GM10847 (cell line): ENCODE data around the gene RBM25.
A peak's percentile ranks its signal among the peaks of the same experiment; 100 is the strongest.

Experiments
- POLR2A ChIP-seq: IDR thresholded peaks from 2 replicates; pipeline ENCODE4 v1.6.1; 2011; ENCODE audit not compliant: insufficient read length; ENCODE audit errors: extremely low read depth

RBM25 gene

GRCh38 chr14:73100334-73100733 is 42.0 kb downstream of the RBM25 start:
- no peak for TF ChIP-seq POLR2A

GRCh38 chr14:73102806-73103497 is 44.6 kb downstream of the RBM25 start:
- TF ChIP-seq POLR2A, result no peak

GRCh38 chr14:73105050-73105449 is 46.7 kb downstream of the RBM25 start:
- no peak for TF ChIP-seq POLR2A

- TF ChIP-seq POLR2A, result no peak
Observed at GRCh38 chr14:73105727-73106126, 47.4 kb downstream of the RBM25 start.

GRCh38 chr14:73116079-73116665 is 57.8 kb downstream of the RBM25 start:
- TF ChIP-seq POLR2A, result no peak

- no peak for TF ChIP-seq POLR2A
Observed at GRCh38 chr14:73124180-73124894, 66.0 kb downstream of the RBM25 start.

- TF ChIP-seq POLR2A, result no peak
Observed at GRCh38 chr14:73125169-73125588, 66.8 kb downstream of the RBM25 start.

GRCh38 chr14:73125746-73126145 is 67.4 kb downstream of the RBM25 start:
- no peak for TF ChIP-seq POLR2A

- no peak for TF ChIP-seq POLR2A
Observed at GRCh38 chr14:73133795-73134194, 75.5 kb downstream of the RBM25 start.

GRCh38 chr14:73136085-73136386 is 77.7 kb downstream of the RBM25 start:
- TF ChIP-seq POLR2A, result no peak

- TF ChIP-seq POLR2A, result peak; percentile 84
Observed at GRCh38 chr14:73136387-73137225, 78.3 kb downstream of the RBM25 start, which contains the start of gene PSEN1. PSEN1 (plus strand) TSS chr14:73136507; CDS start chr14:73148020, 11,513 bp downstream.

GRCh38 chr14:73140811-73141323 is 82.5 kb downstream of the RBM25 start:
- TF ChIP-seq POLR2A, result no peak

- TF ChIP-seq POLR2A, result no peak
Observed at GRCh38 chr14:73142216-73142615, 83.9 kb downstream of the RBM25 start.

GRCh38 chr14:73143003-73143402 is 84.7 kb downstream of the RBM25 start:
- TF ChIP-seq POLR2A, result no peak

- TF ChIP-seq POLR2A, result no peak
Observed at GRCh38 chr14:73143617-73144016, 85.3 kb downstream of the RBM25 start.
